Neural cell (in vitro differentiated cells): Measurements from ENCODE around the gene POLR2J2. TPM values are rescaled to one million over a fixed set of nuclear protein-coding genes. Genes with fewer than 3 reads are reported as not detected.
A peak's percentile ranks its signal among the peaks of the same experiment; 100 is the strongest.
"Not testable (repeated sequence)": the region's sequence is repeated elsewhere in the genome, so short reads cannot be mapped to it uniquely, and the experiment has no call there.

Experiments used
- H2AFZ ChIP-seq: fragments of 200-600, 300-800 bp; sonication (generic), shearing (Covaris generic); 2 replicates; pipeline ENCODE4 v1.6.0; 2014; ENCODE audit warnings: low read depth, mild to moderate bottlenecking, antibody characterized with exemption, low read length, moderate library complexity
- H3F3A ChIP-seq: fragments of 200-600 bp; shearing (Covaris generic); 2 replicates; pipeline ENCODE4 v1.6.1; 2016; ENCODE audit warnings: mild to moderate bottlenecking, moderate library complexity, mixed read lengths, antibody characterized with exemption, low read length; ENCODE audit not compliant: insufficient read depth, poor library complexity, severe bottlenecking
- H3K27ac ChIP-seq: fragments of 200-600, 300-800 bp; sonication (generic), shearing (Covaris generic); 2 replicates; pipeline ENCODE4 v1.5.1; 2014; ENCODE audit warnings: mild to moderate bottlenecking, low read length, moderate library complexity
- H3K27me3 ChIP-seq: fragments of 300-800, 200-600 bp; sonication (generic), shearing (Covaris generic); 2 replicates; pipeline ENCODE4 v1.6.0; 2014; ENCODE audit warnings: mild to moderate bottlenecking, low read depth, low read length, moderate library complexity; ENCODE audit not compliant: insufficient read depth
- H3K36me3 ChIP-seq: fragments of 300-800, 200-600 bp; sonication (generic), shearing (Covaris generic); 2 replicates; pipeline ENCODE4 v1.5.1; 2014; ENCODE audit warnings: mild to moderate bottlenecking, antibody characterized with exemption, low read length, moderate library complexity; ENCODE audit not compliant: insufficient read depth
- H3K4me2 ChIP-seq: fragments of 300-800, 200-600 bp; sonication (generic), shearing (Covaris generic); 2 replicates; pipeline ENCODE4 v1.6.0; 2014; ENCODE audit warnings: mild to moderate bottlenecking, low read length
- H3K4me3 ChIP-seq: fragments of 300-800, 200-600 bp; sonication (generic), shearing (Covaris generic); 2 replicates; pipeline ENCODE4 v1.5.1; 2014; ENCODE audit warnings: mild to moderate bottlenecking, low read length, moderate library complexity
- H3K79me2 ChIP-seq: fragments of 200-600 bp; shearing (Covaris generic); replicated peaks from 2 replicates; pipeline ENCODE4 v1.6.0; 2014; ENCODE audit warnings: mild to moderate bottlenecking, low read length, moderate library complexity; ENCODE audit not compliant: insufficient read depth
- H3K9ac ChIP-seq: fragments of 300-800, 200-600 bp; sonication (generic), shearing (Covaris generic); 2 replicates; pipeline ENCODE4 v1.6.1; 2016; ENCODE audit warnings: mild to moderate bottlenecking, low read length, mixed read lengths
- H3K9me2 ChIP-seq: fragments of 200-600 bp; shearing (Covaris generic); 2 replicates; pipeline ENCODE4 v1.6.1; 2016; ENCODE audit warnings: mild to moderate bottlenecking, low read length, mixed read lengths; ENCODE audit not compliant: insufficient read depth
- H3K9me3 ChIP-seq: fragments of 200-600, 300-800 bp; sonication (generic), shearing (Covaris generic); 2 replicates; pipeline ENCODE4 v1.6.1; 2016; ENCODE audit warnings: mild to moderate bottlenecking, mixed run types, low read length, moderate library complexity, mixed read lengths
- H4K20me1 ChIP-seq: fragments of 200-600 bp; shearing (Covaris generic); 2 replicates; pipeline ENCODE4 v1.6.1; 2016; ENCODE audit warnings: mild to moderate bottlenecking, mixed run types; ENCODE audit not compliant: insufficient read depth
- POLR2AphosphoS5 ChIP-seq: IDR thresholded peaks from 2 replicates; pipeline ENCODE4 v1.6.1; 2012
- polyA plus RNA-seq: library from polyadenylated mRNA; depleted of rRNA; stranded (reverse); fragments of >200 nt; gene quantifications from 2 replicates; pipeline ENCODE4 v1.2.3, GENCODE V29; 2014

POLR2J2 gene
- polyA plus RNA-seq, 1 donor from 2014 or later, result 0.97 TPM

DNA sequence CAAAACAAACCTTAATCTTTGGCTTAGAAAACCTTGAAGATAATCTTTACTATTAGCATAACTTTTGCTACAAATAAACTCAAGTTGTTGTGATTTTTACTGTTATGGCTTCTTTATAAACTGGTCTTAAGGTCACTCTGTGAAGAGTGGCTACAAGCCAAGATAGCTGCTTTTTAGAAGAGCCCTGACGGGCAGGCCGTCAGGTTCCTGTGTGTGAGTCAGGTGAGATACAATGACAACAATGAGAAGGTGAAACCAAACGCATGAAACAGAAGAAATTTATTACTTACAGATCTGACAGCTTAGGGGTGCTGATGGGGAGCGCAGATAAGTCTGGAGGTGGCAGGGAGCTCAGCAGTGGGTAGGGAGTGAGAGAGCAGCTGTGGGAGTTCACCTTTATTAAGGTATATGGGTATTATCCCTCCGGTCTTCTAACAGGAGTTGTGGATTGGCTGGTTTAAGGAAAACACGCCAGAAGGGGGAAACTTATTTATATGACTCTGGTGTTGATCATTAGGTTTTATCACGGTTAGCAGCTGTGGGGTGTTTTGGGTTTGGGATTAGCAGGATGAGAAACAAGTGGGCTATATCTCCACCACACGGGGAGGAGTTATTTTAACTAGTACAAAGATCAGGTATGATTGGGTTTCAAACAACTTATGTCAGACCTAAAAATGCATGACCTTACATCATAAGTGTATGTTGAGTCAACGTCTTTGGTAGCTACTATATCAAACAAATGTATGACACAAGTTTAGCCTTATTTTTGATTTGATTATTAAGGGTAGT, 27.7 kb upstream of the POLR2J2 start:
- not testable (repeated sequence) for H3K4me2 ChIP-seq, H4K20me1 ChIP-seq, H3K27me3 ChIP-seq, H3K4me3 ChIP-seq, H3K27ac ChIP-seq, H3K79me2 ChIP-seq, H2AFZ ChIP-seq, H3K9ac ChIP-seq, H3K36me3 ChIP-seq, H3F3A ChIP-seq, H3K9me2 ChIP-seq, H3K9me3 ChIP-seq

DNA sequence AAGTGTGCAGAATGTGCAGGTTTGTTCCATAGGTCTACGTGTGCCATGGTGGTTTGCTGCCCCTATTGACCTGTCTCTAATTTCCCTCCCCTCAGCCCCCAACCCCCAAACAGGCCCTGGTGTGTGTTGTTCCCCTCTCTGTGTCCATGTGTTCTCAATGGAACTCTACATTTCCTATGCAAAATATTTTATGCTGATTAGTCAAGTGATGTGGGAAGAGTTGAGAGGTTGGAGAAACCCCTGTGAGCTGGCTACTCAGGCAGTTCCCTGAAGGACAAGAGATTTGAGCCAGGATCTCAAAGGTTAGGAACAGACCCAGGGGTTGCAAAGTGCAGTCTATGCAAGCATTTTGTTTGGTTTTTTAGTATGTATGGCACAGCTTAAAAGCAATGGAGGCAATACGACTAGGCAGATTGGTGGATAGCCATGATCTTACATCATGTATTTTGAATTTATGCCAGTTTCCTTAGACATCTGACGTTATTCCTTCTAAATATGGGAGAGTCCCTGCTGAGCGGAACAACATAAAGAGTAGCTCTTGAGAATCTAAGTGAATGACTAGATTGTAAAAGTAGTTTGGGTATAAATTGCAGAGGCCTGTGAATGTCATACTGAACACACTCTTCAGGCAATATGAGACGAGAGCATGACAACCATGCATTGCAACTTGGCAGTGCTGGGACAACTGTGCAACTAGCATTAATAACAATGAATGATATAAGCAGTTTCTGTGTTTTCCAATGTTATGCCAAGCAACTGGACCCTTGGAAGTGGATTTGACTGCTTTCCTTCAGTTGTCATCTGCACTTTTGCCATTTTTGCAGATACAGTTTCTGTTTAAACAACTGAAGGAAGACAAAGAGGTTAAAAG, 26.4 kb upstream of the POLR2J2 start:
- not testable (repeated sequence) for H3K4me2 ChIP-seq, H3K27ac ChIP-seq, H2AFZ ChIP-seq, H3K79me2 ChIP-seq, H3K9me2 ChIP-seq, H3K36me3 ChIP-seq, H3K9me3 ChIP-seq, H3K4me3 ChIP-seq, H3F3A ChIP-seq, H3K9ac ChIP-seq, H4K20me1 ChIP-seq, H3K27me3 ChIP-seq
- peak; percentile 53 for TF ChIP-seq POLR2AphosphoS5

DNA sequence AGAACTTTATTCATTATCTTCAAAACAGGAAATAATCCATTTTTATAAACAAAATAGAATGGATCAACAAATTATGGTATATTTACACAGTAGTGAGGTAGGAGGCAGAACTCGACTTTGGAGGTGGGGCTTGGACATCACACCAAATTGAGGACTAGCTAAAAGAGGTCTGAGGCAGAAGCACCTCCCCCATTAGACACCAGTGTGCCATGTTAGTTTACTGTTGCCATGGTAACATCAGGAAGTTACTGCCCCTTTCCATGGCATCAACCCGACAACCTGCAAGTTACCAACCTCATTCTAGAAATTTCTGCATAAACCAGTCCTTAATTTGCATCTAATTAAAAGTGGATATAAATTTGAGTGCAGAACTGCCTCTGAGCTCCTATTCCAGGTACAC, 24.5 kb upstream of the POLR2J2 start:
- not testable (repeated sequence) for H3K79me2 ChIP-seq, H3K4me2 ChIP-seq, H3K9ac ChIP-seq, H3K27me3 ChIP-seq, H3K9me2 ChIP-seq, H3K9me3 ChIP-seq, H3K36me3 ChIP-seq, H4K20me1 ChIP-seq, H2AFZ ChIP-seq, H3F3A ChIP-seq, H3K4me3 ChIP-seq, H3K27ac ChIP-seq

DNA sequence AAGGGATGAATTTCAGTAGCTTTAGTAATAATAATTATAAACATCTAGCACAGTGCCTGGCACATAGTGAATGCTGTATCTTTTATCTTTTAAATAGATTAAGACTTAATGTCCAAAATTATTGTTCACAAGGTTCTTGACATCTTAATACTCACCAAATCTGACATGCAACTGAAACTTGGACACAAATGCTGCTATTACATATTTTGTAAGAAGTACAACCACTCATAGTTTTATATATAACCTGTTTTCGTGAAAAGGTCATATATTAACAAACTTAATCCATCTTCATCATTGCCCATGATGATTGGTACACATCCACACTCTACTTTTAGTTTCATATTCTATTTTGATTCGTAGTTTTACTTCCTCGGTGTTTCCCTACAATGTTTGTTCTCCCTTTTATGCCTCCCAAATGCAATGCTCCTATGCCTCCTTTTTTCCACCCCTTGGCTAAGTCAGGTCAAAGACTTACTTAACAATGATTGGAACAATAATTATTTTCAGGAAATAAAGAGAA, 23.6 kb upstream of the POLR2J2 start:
- not testable (repeated sequence) for H3K27me3 ChIP-seq, H3K79me2 ChIP-seq, H3K27ac ChIP-seq, H3K36me3 ChIP-seq, H3K4me3 ChIP-seq, H3K9me2 ChIP-seq, H3K9ac ChIP-seq, H3K9me3 ChIP-seq, H2AFZ ChIP-seq, H3K4me2 ChIP-seq, H4K20me1 ChIP-seq, H3F3A ChIP-seq

DNA sequence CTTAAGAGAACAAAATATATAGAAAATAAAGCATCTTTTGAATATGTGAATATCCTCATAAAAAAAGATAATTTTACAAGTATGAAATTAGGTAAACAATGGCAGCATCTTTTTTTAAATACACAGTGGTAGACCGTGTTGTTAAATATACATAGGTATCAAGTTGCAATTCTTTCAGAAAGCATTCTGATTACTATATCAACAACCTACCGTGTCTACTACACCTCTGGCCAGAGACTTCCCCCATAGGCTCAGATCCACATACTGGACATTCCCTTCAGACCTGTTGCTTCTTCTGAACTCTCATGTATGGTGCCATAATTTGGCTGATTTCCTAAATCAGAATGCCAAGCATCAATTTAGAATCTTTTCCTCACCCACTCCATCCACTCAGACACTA, 22.5 kb upstream of the POLR2J2 start:
- H2AFZ ChIP-seq, H3K79me2 ChIP-seq, H3K4me2 ChIP-seq, H3K9me2 ChIP-seq, H3K9ac ChIP-seq, H3K27me3 ChIP-seq, H3K4me3 ChIP-seq, H3K36me3 ChIP-seq, H3K9me3 ChIP-seq, H4K20me1 ChIP-seq, H3F3A ChIP-seq, H3K27ac ChIP-seq: not testable (repeated sequence)

DNA sequence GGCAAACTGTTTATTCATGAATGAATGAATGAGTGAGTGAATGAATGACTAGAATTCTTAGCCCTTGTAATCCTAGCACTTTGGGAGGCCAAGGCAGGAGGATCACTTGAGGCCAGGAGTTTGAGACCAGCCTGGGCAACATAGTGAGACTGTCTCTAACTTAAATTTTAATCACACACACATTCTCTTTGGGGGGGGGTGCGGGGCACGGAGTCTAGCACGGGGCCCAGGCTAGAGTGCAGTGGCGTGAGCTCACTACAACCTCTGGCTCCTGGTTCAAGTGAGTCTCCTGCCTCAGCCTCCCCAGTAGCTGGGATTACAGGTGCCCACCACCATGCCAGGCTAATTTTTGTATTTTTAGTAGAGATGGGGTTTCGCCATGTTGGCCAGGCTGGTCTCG, 19.1 kb upstream of the POLR2J2 start:
- H3K36me3 ChIP-seq, H4K20me1 ChIP-seq, H3K9me3 ChIP-seq, H3K4me2 ChIP-seq, H3K9me2 ChIP-seq, H3K4me3 ChIP-seq, H3K79me2 ChIP-seq, H3K9ac ChIP-seq, H3K27me3 ChIP-seq, H3F3A ChIP-seq, H2AFZ ChIP-seq, H3K27ac ChIP-seq: not testable (repeated sequence)

DNA sequence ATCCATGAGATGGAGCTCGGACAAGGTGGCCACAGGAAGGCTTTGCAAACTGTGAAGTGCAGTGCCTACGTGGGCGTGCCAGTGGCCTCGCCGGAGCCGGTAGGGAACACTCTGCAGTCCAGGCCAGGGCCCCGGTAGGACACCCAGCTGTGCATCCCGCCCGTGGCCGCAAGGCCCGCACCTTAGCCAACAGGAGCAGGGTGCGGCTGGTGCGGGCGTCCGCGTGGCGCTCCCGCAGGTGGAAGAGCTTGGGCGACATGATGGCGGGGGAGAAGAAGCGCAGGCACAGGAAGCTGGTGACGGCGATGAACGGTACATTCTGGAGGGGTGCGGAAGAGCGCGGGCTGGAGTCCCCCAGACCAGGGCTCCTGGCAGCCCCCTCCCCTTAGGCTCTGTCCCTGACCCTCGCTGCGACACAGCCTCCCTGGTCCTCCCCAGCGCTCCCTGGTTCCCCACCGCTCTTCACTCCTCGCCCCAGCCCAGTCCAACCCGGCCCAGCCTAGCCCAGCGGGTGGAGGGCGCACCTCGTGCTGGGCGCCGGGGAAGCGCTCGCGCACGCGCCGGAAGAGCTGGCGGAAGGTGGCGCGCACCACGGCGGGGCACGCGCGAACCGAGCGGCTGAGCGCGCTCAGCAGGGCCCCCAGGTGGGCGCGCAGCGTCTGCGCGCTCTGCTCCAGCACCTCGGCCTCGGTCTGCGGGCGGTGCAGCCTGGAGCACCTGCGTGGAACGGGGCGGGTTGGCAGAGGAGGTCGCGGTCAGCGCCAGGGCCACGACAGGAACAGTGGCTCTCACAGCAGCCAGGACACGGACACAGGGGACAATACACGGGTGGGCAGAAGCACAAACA, 18.2 kb upstream of the POLR2J2 start:
- H3F3A ChIP-seq, H4K20me1 ChIP-seq, H3K9ac ChIP-seq, H3K9me2 ChIP-seq, H3K9me3 ChIP-seq, H3K27me3 ChIP-seq, H3K4me3 ChIP-seq, H3K4me2 ChIP-seq, H3K36me3 ChIP-seq, H2AFZ ChIP-seq, H3K27ac ChIP-seq, H3K79me2 ChIP-seq: not testable (repeated sequence)
